Subcutaneous abdominal adipose tissue (tissue), 5 donors: ENCODE measurements around the gene LSS.

ENCODE experiments used
- H3K27ac ChIP-seq: one replicate; pipeline ENCODE4 v1.7.0; 2013; ENCODE audit warnings: low read depth, mild to moderate bottlenecking, inconsistent platforms, low read length, moderate library complexity
- H3K27me3 ChIP-seq, 5 donors: one replicate each; pipeline ENCODE4 v1.7.0; 2013; ENCODE audit warnings: low read length in 5 of 5, inconsistent platforms in 1 of 5; ENCODE audit not compliant: control insufficient read depth in 5 of 5, insufficient read depth in 4 of 5
- H3K36me3 ChIP-seq, 5 donors: one replicate each; pipeline ENCODE4 v1.7.0; 2013; ENCODE audit warnings: low read length in 5 of 5; ENCODE audit not compliant: control insufficient read depth in 5 of 5, insufficient read depth in 5 of 5
- H3K4me1 ChIP-seq, 5 donors: one replicate each; pipeline ENCODE4 v1.7.0; 2013; ENCODE audit warnings: low read length in 5 of 5, mild to moderate bottlenecking in 3 of 5, moderate library complexity in 1 of 5; ENCODE audit not compliant: control insufficient read depth in 5 of 5, insufficient read depth in 5 of 5
- H3K4me3 ChIP-seq, 5 donors: one replicate each; pipeline ENCODE4 v1.7.0; 2013; ENCODE audit warnings: low read length in 5 of 5, low read depth in 1 of 5
- H3K9ac ChIP-seq, 5 donors: one replicate each; pipeline ENCODE4 v1.7.0; 2013; ENCODE audit warnings: low read length in 5 of 5, mild to moderate bottlenecking in 4 of 5, moderate library complexity in 3 of 5
- H3K9me3 ChIP-seq, 5 donors: one replicate each; pipeline ENCODE4 v1.7.0; 2013; ENCODE audit warnings: low read length in 5 of 5; ENCODE audit not compliant: control insufficient read depth in 5 of 5
- donor health status: healthy.
- donor health status: healthy.
- donor health status: healthy.
- donor health status: healthy.
- donor health status: healthy.

Gene LSS

GRCh38 chr21:46228345-46229051, at the start of gene LSS:
TSS of gene LSS (minus strand) at chr21:46228774. CDS start at chr21:46228745, 29 bp downstream.
- peak within 1 kb of the TSS; percentile 98 for H3K27ac ChIP-seq
- H3K36me3 ChIP-seq, result peaks cover 2 to 8% (median 3%) of the 10 kb centered on the region in 5 donors
- H3K4me3 ChIP-seq, result peak within 1 kb of the TSS; percentile 70 to 86 (median 82)
- no peaks in the 10 kb centered on the region for H3K27me3 ChIP-seq
- no peaks in the 10 kb centered on the region for H3K9me3 ChIP-seq
- H3K4me1 ChIP-seq, result peaks cover 2 to 44% (median 36%) of the 10 kb centered on the region in 5 donors
- H3K9ac ChIP-seq, result peak within 1 kb of the TSS; percentile 63 to 84 (median 77)

- Histone ChIP-seq H3K27ac (no peak overlapping the region), H3K4me3 (no peak overlapping the region), H3K9me3 (no peaks in the 10 kb centered on the region), H3K27me3 (no peaks in the 10 kb centered on the region), H3K9ac (no peak overlapping the region), H3K36me3 (peaks cover 11 to 93% (median 85%) of the 10 kb centered on the region in 5 donors), H3K4me1 (no peaks in the 10 kb centered on the region)
Measured at GRCh38 chr21:46274797-46275390, 46.3 kb upstream of the LSS start.

- H3K4me3 ChIP-seq, result no peak overlapping the region
- H3K9ac ChIP-seq, result no peak overlapping the region
- H3K4me1 ChIP-seq, result no peaks in the 10 kb centered on the region
- no peaks in the 10 kb centered on the region for H3K9me3 ChIP-seq
- no peak overlapping the region for H3K27ac ChIP-seq
- H3K27me3 ChIP-seq, result no peaks in the 10 kb centered on the region
- peaks cover 11 to 95% (median 87%) of the 10 kb centered on the region in 5 donors for H3K36me3 ChIP-seq
Measured at GRCh38 chr21:46273341-46273740, 44.8 kb upstream of the LSS start.

GRCh38 chr21:46269466-46269865, 40.9 kb upstream of the LSS start:
- H3K9ac ChIP-seq, result no peak overlapping the region
- no peaks in the 10 kb centered on the region for H3K4me1 ChIP-seq
- no peaks in the 10 kb centered on the region for H3K27me3 ChIP-seq
- H3K4me3 ChIP-seq, result no peak overlapping the region
- peaks cover 6 to 99% (median 93%) of the 10 kb centered on the region in 5 donors for H3K36me3 ChIP-seq
- H3K27ac ChIP-seq, result no peak overlapping the region
- H3K9me3 ChIP-seq, result no peaks in the 10 kb centered on the region

- Histone ChIP-seq H3K9me3 (no peaks in the 10 kb centered on the region), H3K4me3 (no peak overlapping the region), H3K27me3 (no peaks in the 10 kb centered on the region), H3K36me3 (peaks cover 3 to 98% (median 91%) of the 10 kb centered on the region in 5 donors), H3K9ac (no peak overlapping the region), H3K27ac (no peak overlapping the region), H3K4me1 (no peaks in the 10 kb centered on the region)
Measured at GRCh38 chr21:46268371-46268770, 39.8 kb upstream of the LSS start.

GRCh38 chr21:46266946-46267345, 38.4 kb upstream of the LSS start:
- H3K27me3 ChIP-seq, result no peaks in the 10 kb centered on the region
- H3K36me3 ChIP-seq, result peaks cover 5 to 95% (median 82%) of the 10 kb centered on the region in 5 donors
- no peak overlapping the region for H3K4me3 ChIP-seq
- no peak overlapping the region for H3K9ac ChIP-seq
- no peaks in the 10 kb centered on the region for H3K9me3 ChIP-seq
- H3K27ac ChIP-seq, result no peak overlapping the region
- no peaks in the 10 kb centered on the region for H3K4me1 ChIP-seq

- no peak overlapping the region for H3K27ac ChIP-seq
- no peak overlapping the region for H3K4me3 ChIP-seq
- no peaks in the 10 kb centered on the region for H3K27me3 ChIP-seq
- H3K9ac ChIP-seq, result no peak overlapping the region
- H3K9me3 ChIP-seq, result no peaks in the 10 kb centered on the region
- H3K36me3 ChIP-seq, result peaks cover 6 to 95% (median 80%) of the 10 kb centered on the region in 5 donors
- no peaks in the 10 kb centered on the region for H3K4me1 ChIP-seq
Measured at GRCh38 chr21:46265736-46266525, 37.4 kb upstream of the LSS start.

GRCh38 chr21:46264690-46265144, 36.1 kb upstream of the LSS start:
- no peak overlapping the region for H3K4me3 ChIP-seq
- no peaks in the 10 kb centered on the region for H3K4me1 ChIP-seq
- no peak overlapping the region for H3K9ac ChIP-seq
- H3K27me3 ChIP-seq, result no peaks in the 10 kb centered on the region
- no peaks in the 10 kb centered on the region for H3K9me3 ChIP-seq
- H3K27ac ChIP-seq, result no peak overlapping the region
- H3K36me3 ChIP-seq, result peaks cover 6 to 95% (median 79%) of the 10 kb centered on the region in 5 donors

GRCh38 chr21:46264046-46264689, 35.6 kb upstream of the LSS start:
- Histone ChIP-seq H3K27ac (no peak overlapping the region), H3K9me3 (no peaks in the 10 kb centered on the region), H3K9ac (no peak overlapping the region), H3K4me1 (no peaks in the 10 kb centered on the region), H3K4me3 (no peak overlapping the region), H3K27me3 (no peaks in the 10 kb centered on the region), H3K36me3 (peaks cover 6 to 95% (median 74%) of the 10 kb centered on the region in 5 donors)
